Measurements from ENCODE around the gene RSPH3.

DNA sequence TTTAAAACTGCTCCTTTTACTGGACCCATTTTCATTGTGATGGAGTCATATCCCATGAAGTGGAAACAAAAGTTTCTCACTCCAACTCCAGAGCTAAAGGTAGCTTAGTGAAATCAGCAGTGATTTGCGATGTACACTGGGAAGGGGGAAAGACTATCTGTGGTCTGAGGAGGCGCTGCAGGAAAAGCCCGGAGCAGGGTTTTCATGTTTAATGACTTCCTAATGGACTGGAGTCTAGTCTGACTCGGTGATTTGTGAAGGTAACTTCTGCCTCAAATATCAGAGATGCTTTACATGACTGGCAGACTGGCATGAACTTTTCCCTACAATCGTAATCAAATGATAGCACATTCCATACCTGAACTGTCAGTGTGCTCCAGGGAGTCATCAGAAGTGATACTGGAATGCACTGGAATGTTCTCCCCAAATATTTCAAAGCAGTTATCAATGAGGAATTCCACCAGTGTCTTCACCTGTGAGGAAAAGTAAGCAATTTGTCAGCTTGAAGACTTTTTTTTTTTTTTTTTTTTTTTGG, 37.8 kb upstream of the RSPH3 start:
- no peak for TF ChIP-seq RARB (CRISPR knock-in tag; IDR thresholded peaks at IDR 0.05)
- TF ChIP-seq, protein P1, sequence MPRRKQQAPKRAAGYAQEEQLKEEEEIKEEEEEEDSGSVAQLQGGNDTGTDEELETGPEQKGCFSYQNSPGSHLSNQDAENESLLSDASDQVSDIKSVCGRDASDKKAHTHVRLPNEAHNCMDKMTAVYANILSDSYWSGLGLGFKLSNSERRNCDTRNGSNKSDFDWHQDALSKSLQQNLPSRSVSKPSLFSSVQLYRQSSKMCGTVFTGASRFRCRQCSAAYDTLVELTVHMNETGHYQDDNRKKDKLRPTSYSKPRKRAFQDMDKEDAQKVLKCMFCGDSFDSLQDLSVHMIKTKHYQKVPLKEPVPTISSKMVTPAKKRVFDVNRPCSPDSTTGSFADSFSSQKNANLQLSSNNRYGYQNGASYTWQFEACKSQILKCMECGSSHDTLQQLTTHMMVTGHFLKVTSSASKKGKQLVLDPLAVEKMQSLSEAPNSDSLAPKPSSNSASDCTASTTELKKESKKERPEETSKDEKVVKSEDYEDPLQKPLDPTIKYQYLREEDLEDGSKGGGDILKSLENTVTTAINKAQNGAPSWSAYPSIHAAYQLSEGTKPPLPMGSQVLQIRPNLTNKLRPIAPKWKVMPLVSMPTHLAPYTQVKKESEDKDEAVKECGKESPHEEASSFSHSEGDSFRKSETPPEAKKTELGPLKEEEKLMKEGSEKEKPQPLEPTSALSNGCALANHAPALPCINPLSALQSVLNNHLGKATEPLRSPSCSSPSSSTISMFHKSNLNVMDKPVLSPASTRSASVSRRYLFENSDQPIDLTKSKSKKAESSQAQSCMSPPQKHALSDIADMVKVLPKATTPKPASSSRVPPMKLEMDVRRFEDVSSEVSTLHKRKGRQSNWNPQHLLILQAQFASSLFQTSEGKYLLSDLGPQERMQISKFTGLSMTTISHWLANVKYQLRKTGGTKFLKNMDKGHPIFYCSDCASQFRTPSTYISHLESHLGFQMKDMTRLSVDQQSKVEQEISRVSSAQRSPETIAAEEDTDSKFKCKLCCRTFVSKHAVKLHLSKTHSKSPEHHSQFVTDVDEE (CRISPR knock-in tag; IDR thresholded peaks at IDR 0.05): no peak
- TF ChIP-seq BACH2 (CRISPR knock-in tag; IDR thresholded peaks at IDR 0.05; ENCODE audit: borderline replicate concordance): no peak
- TF ChIP-seq SNAI2 (CRISPR knock-in tag; IDR thresholded peaks at IDR 0.05): no peak
- no peak for TF ChIP-seq ZFP30 (CRISPR knock-in tag; IDR thresholded peaks at IDR 0.05)
- no peak for TF ChIP-seq ARNTL (CRISPR knock-in tag; IDR thresholded peaks at IDR 0.05; ENCODE audit: borderline replicate concordance, low read depth)
- TF ChIP-seq OSR1 (CRISPR knock-in tag; IDR thresholded peaks at IDR 0.05): no peak
- no peak for TF ChIP-seq ZFP3 (CRISPR knock-in tag; IDR thresholded peaks at IDR 0.05)
- TF ChIP-seq TCF4 (CRISPR knock-in tag; IDR thresholded peaks at IDR 0.05; ENCODE audit: borderline replicate concordance): no peak
- TF ChIP-seq, protein P2, sequence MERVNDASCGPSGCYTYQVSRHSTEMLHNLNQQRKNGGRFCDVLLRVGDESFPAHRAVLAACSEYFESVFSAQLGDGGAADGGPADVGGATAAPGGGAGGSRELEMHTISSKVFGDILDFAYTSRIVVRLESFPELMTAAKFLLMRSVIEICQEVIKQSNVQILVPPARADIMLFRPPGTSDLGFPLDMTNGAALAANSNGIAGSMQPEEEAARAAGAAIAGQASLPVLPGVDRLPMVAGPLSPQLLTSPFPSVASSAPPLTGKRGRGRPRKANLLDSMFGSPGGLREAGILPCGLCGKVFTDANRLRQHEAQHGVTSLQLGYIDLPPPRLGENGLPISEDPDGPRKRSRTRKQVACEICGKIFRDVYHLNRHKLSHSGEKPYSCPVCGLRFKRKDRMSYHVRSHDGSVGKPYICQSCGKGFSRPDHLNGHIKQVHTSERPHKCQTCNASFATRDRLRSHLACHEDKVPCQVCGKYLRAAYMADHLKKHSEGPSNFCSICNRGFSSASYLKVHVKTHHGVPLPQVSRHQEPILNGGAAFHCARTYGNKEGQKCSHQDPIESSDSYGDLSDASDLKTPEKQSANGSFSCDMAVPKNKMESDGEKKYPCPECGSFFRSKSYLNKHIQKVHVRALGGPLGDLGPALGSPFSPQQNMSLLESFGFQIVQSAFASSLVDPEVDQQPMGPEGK (CRISPR knock-in tag; IDR thresholded peaks at IDR 0.05; ENCODE audit: borderline replicate concordance): no peak
- no peak for TF ChIP-seq ZNF8 (CRISPR knock-in tag; IDR thresholded peaks at IDR 0.05)

Measured in SK-N-SH treated with all-trans-retinoic acid at 6 μM for 48 hours (cell line).